NCI-H128 (cell line): ENCODE results near the gene UCN3.
"Not testable (repeated sequence)": the region's sequence is repeated elsewhere in the genome, so short reads cannot be mapped to it uniquely, and the experiment has no call there.

Experiments used
- DNase-seq: peaks from one replicate; lab custom pipeline; 2025; ENCODE audit not compliant: unreplicated experiment; lab: John Stamatoyannopoulos, UW

Gene UCN3

GRCh38 chr10:5365928-5366327 is 1.2 kb downstream of the UCN3 start:
- no peak for DNase-seq

GRCh38 chr10:5369362-5370158 is 4.8 kb downstream of the UCN3 start:
- DNase-seq, result no peak

- no peak for DNase-seq
These were observed 6.0 kb downstream of the UCN3 start for GRCh38 chr10:5370493-5371352.

GRCh38 chr10:5373307-5373706 is 8.5 kb downstream of the UCN3 start:
- no peak for DNase-seq

- DNase-seq, result no peak
These were observed 9.3 kb downstream of the UCN3 start for GRCh38 chr10:5373891-5374611.

- DNase-seq, result no peak
These were observed 11.7 kb downstream of the UCN3 start for GRCh38 chr10:5376450-5376849.

- DNase-seq, result not testable (repeated sequence)
These were observed 14.4 kb downstream of the UCN3 start for GRCh38 chr10:5379202-5379601.

GRCh38 chr10:5380395-5380794 is 15.6 kb downstream of the UCN3 start:
- DNase-seq, result not testable (repeated sequence)

- no peak for DNase-seq
These were observed 16.4 kb downstream of the UCN3 start for GRCh38 chr10:5381187-5381586.

- no peak for DNase-seq
These were observed 20.5 kb downstream of the UCN3 start for GRCh38 chr10:5385224-5385623.

- no peak for DNase-seq
These were observed 22.4 kb downstream of the UCN3 start for GRCh38 chr10:5387169-5387568.

GRCh38 chr10:5390607-5391205 is 25.9 kb downstream of the UCN3 start:
- no peak for DNase-seq

GRCh38 chr10:5391790-5392189 is 27.0 kb downstream of the UCN3 start:
- DNase-seq, result no peak

- no peak for DNase-seq
These were observed 28.8 kb downstream of the UCN3 start for GRCh38 chr10:5393529-5393928.

- DNase-seq, result no peak
These were observed 30.4 kb downstream of the UCN3 start for GRCh38 chr10:5395168-5395567.

GRCh38 chr10:5396556-5397300 is 32.0 kb downstream of the UCN3 start:
- DNase-seq, result no peak

GRCh38 chr10:5399332-5399731 is 34.6 kb downstream of the UCN3 start:
- DNase-seq, result no peak

GRCh38 chr10:5400468-5401240 is 35.9 kb downstream of the UCN3 start:
- DNase-seq, result peak; percentile 44

GRCh38 chr10:5402798-5403197 is 38.0 kb downstream of the UCN3 start:
- no peak for DNase-seq
